ENCODE results near the gene MCCC1.
A peak's percentile ranks its signal among the peaks of the same experiment; 100 is the strongest.

Gene MCCC1

DNA sequence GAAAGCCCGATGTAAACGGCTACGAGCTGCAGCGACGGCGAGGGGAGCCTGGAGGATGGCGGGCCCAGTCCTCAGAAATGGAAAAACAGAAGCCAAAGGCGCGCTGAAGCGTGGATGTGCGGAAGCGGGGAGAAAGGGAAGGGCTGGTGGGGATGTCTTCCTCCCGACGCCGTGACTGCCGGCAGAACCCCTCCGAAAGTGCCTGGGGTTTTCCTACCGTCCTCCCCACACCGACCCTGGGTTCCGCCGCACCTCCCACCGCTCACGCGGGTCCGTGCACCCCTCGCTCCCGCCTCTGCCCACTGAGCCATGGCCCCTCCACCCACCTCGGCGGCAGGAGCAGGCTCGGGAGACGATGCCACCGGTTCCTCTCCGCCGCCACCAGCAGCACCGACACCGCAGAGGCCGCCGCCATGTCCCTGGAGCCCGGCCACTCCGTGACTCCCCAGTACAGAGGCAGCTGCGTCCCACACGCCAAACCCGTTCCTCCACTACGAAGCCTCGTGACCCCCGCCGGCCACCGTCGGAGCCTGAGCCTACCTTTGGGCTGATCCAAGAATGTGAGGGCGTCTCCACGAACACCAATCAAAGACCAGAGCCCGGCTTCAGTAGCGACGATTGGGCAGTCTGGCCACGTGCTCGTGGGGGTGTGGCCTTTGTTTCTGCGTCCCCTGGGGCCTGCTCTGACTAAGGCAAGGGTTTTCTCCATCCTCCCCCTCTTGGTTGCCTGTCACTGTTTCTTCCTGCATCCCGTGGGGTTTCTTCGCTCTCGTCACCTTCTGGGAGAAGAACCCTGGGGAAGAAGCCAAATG lies at the start of gene MCCC1:
MCCC1 (minus strand) TSS at position 471 of the 812 bp plus-strand sequence; CDS start at position 415, 56 bp downstream.
- DNase-seq, result peak; percentile 95 to 98
- H3K27ac Mint-ChIP-seq, result peak within 1 kb of the TSS; percentile 97 to 99
- no peaks in the 10 kb centered on the region for H3K9me3 Mint-ChIP-seq
- H3K27me3 Mint-ChIP-seq, result no peaks in the 10 kb centered on the region
- peaks cover 52% of the 10 kb centered on the region for H3K4me1 Mint-ChIP-seq
- H3K4me3 Mint-ChIP-seq, result peak within 1 kb of the TSS; percentile 92 to 97
- ATAC-seq, result peak; percentile 98

DNA sequence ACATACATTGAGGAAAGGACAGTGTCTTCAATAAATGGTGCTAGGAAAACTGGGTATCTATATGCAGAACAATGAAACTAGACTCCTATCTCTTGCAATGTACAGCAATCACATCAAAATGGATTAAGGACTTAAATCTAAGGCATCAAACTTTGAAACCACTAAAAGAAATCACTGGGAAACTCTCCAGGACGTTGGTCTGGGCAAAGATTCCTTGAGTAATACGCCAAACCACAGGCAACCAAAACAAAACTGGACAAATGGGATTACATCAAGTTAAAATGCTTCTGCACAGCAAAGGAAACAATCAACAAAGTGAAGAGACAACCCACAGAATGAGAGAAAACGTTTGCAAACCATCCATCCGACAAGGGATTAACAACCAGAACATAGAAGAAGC lies 48.8 kb upstream of the MCCC1 start:
- no peak for DNase-seq
- H3K27me3 Mint-ChIP-seq, result no peaks in the 10 kb centered on the region
- no peak overlapping the region for H3K4me3 Mint-ChIP-seq
- peak overlapping the region in 1 of 2 donors; percentile 59 for H3K27ac Mint-ChIP-seq
- no peak for ATAC-seq
- H3K9me3 Mint-ChIP-seq, result no peaks in the 10 kb centered on the region
- H3K4me1 Mint-ChIP-seq, result no peaks in the 10 kb centered on the region

DNA sequence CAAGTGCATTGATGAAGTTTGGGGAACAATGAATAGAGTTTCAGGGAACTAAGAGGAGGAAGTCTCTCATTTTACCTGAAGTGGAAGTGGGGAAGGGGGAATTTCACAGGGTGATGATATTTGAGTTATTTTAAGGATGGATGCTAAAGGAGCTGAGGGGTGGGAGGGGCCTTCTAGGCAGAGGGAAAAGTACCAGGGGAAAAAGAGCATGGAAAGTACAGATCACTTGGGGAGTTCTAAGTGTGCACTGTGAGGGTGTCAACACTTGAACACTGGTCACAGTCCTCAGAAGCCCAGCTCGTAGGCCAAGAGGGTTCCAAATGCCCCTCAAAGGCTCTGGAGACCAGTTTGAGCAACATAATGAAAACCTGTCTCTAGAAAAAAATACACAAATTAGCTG lies 45.1 kb upstream of the MCCC1 start:
- H3K27ac Mint-ChIP-seq, result no peak overlapping the region
- no peaks in the 10 kb centered on the region for H3K9me3 Mint-ChIP-seq
- no peaks in the 10 kb centered on the region for H3K27me3 Mint-ChIP-seq
- H3K4me1 Mint-ChIP-seq, result peaks cover 4% of the 10 kb centered on the region
- DNase-seq, result no peak
- ATAC-seq, result no peak
- H3K4me3 Mint-ChIP-seq, result no peak overlapping the region

DNA sequence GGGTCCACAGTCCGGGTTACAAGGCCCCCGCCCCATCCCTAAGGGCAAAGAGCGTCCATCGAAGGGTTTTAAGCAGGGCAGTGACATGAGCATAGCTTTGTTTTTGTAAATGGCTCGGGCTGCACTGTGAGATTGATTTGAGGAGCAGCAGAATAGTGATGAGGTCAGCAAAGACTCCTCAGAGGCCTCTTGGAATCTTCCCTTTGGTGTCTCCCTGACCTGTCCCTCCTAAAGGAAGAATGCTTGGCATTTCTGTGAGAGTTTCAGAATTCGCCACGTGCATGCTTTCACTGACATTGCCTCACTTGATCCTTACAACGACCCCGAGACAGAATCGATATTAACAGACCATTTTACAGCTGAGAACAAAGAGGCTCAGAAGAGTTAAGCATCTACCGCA lies 42.9 kb upstream of the MCCC1 start:
- Mint-ChIP-seq H3K27ac (no peak overlapping the region), H3K4me1 (peaks cover 4% of the 10 kb centered on the region), H3K27me3 (no peaks in the 10 kb centered on the region), H3K9me3 (no peaks in the 10 kb centered on the region), H3K4me3 (no peak overlapping the region)
- ATAC-seq (no peak), DNase-seq (no peak)

DNA sequence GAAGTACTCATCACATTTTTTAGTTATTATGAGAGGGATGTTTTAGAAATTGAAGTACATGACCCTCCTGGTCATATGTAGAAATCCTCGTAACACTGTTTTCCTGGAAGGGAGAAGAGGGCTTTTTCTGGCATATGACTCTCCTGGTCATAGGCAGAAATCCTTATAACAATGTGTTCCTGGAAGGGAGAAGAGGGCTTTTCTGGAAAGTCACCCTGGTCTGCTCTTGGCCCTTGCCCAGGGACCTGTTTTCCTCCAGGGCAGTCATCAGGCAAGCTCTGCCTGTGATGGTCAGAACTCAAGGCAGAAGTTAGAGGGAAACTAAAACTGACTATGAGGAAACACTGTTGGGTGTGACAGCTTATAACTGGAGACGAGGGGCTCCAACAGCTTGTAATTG lies 35.5 kb upstream of the MCCC1 start:
- Mint-ChIP-seq H3K4me1 (no peaks in the 10 kb centered on the region), H3K27me3 (peaks cover 7% of the 10 kb centered on the region), H3K4me3 (no peak overlapping the region), H3K27ac (no peak overlapping the region), H3K9me3 (no peaks in the 10 kb centered on the region)
- no peak for ATAC-seq
- no peak for DNase-seq

DNA sequence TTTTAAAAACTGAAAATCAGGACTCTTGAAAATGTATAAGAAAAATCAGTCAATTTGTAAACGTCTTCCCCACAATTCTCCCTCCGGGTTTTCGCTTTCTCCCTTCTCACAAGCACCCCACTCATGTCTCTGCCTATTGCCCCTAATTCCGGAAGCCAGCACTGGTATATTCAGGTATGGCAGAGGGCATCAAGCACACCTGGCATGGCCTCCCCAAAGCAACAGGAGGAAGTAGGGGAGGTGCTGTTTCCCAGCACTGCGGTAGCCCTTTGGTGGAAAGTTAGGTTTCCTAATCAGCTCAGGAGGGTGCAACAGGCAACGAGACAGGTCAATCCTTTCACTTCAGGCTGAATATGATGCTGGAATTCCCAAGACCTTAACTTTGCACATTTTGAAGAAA lies 33.1 kb upstream of the MCCC1 start:
- Mint-ChIP-seq H3K27me3 (peaks cover 7% of the 10 kb centered on the region), H3K4me3 (no peak overlapping the region), H3K9me3 (peaks cover 7 to 13% of the 10 kb centered on the region in 2 donors), H3K27ac (no peak overlapping the region), H3K4me1 (no peaks in the 10 kb centered on the region)
- DNase-seq (no peak), ATAC-seq (no peak)

DNA sequence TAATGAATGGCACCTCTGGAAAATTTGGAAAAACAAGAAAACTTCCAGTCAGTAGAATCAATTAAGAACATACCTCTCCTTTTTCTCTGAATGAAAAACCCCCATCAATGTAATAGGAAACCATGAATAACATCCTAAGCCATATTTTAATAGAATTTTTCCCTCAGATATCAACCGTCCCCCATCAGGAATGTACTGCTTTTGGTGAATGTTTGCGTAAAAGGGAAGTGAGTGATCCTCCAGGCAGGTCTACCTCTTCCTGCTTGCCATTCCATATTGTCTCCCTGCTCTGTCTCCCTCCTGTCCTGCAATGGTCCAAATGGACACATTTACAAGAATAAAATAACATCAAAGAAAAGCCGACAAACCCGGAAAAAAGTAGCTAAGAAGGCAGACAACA lies 32.4 kb upstream of the MCCC1 start:
- no peak overlapping the region for H3K27ac Mint-ChIP-seq
- no peak overlapping the region for H3K4me3 Mint-ChIP-seq
- peaks cover 7 to 13% of the 10 kb centered on the region in 2 donors for H3K9me3 Mint-ChIP-seq
- H3K4me1 Mint-ChIP-seq, result no peaks in the 10 kb centered on the region
- peaks cover 7% of the 10 kb centered on the region for H3K27me3 Mint-ChIP-seq
- ATAC-seq, result no peak
- no peak for DNase-seq

DNA sequence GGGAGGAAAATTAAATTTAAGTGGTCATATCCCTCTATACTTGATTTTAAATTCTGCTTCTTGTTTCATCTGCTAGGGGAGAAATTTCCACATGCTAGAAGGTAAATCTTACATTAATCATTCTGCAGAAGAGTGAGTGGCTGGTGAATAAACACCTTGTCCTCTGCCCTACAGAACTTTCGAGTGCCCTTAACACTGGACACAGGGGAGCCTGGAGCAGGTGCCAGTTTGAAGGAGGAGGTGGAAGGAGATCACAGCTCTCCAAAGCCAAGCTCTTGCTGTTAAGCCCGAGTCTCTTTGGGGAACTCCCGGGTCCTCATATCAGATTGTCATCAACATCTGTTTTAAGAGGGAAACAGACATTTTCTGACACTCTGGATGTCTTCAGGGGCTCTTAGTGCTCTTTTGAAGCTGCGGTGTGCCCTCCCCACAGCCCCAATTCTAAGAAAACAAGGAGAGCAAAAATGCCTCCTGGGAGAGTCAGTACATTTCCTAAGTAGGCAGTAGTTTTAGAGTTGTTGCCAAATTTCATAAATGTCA lies 32.0 kb upstream of the MCCC1 start:
- peaks cover 7% of the 10 kb centered on the region for H3K27me3 Mint-ChIP-seq
- H3K9me3 Mint-ChIP-seq, result peaks cover 7 to 13% of the 10 kb centered on the region in 2 donors
- no peak overlapping the region for H3K27ac Mint-ChIP-seq

DNA sequence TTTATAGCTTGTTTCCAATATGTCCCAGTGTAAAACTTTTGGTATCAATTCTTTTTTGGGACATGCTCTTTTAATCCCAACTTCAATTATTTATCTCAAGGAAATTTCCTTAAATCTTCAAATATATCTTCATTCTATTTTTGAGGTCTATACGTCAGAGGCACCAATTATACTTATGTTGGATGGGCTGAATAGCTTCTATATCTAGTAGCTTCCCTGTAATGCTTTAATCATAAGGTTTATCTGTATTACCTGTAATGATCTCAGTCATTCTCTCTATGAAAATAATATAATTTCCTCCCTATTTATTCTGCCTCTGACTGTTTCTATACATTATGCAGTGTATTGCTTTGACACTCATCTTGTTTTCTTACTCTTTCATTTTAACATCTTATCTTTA lies 29.9 kb upstream of the MCCC1 start:
- Mint-ChIP-seq H3K9me3 (peaks cover 7 to 13% of the 10 kb centered on the region in 2 donors), H3K4me1 (no peaks in the 10 kb centered on the region), H3K27me3 (peaks cover 7% of the 10 kb centered on the region), H3K4me3 (no peak overlapping the region), H3K27ac (no peak overlapping the region)
- DNase-seq, result no peak
- no peak for ATAC-seq

More for the DNA sequence above, 32.0 kb upstream of the MCCC1 start:
- ATAC-seq (no peak), DNase-seq (no peak)
- H3K4me1 Mint-ChIP-seq, result no peaks in the 10 kb centered on the region
- H3K4me3 Mint-ChIP-seq, result no peak overlapping the region

DNA sequence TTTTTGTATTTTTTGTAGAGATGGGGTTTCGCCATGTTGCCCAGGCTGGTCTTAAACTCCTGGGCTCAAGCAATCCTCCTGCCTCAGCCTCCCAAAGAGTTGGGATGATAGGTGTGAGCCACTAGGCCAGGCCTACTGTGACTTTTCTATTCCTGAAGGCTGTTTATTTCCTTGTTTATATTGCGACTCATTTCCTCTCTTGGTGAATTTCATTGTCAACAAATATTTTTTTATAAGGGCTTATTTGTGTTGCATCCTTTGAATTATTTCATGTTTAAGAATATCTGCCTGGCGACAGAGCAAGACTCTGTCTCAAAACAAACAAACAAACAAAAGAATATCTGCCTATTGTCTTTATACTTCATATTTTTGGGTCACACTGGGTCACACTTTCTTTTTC lies 29.4 kb upstream of the MCCC1 start:
- Mint-ChIP-seq H3K27me3 (peaks cover 7% of the 10 kb centered on the region), H3K4me3 (no peak overlapping the region)

DNA sequence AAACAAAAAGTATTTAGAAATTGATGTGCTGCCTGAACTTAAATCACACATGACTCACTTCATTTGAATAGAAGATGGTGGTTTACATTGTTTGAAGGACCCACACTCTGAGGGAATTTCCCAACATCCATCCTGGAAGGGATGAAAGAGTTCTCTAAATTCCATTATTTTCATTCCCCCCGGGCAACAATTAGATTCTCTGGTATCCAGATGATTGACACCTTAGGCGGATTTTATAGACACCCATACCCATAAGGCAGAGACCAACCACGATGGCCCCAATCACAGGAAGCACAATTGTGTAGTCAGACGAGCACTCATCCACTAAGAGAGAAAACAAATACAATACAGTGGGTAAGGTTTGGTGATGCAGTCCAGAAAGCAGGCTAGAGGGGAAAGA lies 24.6 kb upstream of the MCCC1 start:
- no peak overlapping the region for H3K27ac Mint-ChIP-seq
- ATAC-seq, result peak; percentile 43

More for the DNA sequence above, 29.4 kb upstream of the MCCC1 start:
- ATAC-seq, result no peak
- peaks cover 7 to 13% of the 10 kb centered on the region in 2 donors for H3K9me3 Mint-ChIP-seq
- no peaks in the 10 kb centered on the region for H3K4me1 Mint-ChIP-seq
- H3K27ac Mint-ChIP-seq, result no peak overlapping the region
- no peak for DNase-seq

DNA sequence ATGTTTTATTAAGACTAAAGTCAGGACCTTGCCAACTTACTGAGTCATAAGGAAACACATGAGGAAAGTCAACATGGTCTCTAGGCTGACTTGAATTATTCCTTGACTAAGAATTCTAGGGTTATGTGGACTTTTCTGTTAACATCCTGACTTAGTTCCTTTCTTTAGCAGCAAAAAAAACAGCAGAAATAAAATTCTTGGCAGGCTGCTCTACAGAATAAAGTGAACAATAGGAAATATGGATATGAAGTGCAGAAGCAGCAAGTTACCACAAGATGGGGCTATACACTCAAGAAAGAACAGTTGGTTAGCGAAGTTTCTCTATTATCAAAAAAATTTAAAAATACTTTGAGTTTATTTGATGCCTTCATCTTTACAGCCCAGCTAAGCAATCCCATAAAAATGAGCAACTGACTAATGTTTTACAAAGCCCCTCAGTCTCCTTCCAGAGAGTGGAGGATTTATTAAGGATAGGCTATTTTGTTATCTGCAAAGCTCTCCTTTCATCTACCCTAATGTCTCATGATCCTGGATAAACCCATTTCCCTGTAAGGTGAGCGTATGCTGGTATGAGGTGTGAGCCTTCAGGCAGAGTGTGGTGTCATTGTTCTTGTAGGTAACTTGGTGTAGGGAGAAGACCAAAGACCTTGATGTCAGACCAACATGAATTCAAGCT lies 23.1 kb upstream of the MCCC1 start:
- no peak overlapping the region for H3K4me3 Mint-ChIP-seq
- no peak for ATAC-seq
- peaks cover 9% of the 10 kb centered on the region for H3K27me3 Mint-ChIP-seq

More for the DNA sequence above, 24.6 kb upstream of the MCCC1 start:
- no peak for DNase-seq
- peaks cover 0 to 3% of the 10 kb centered on the region in 2 donors for H3K9me3 Mint-ChIP-seq
- no peaks in the 10 kb centered on the region for H3K27me3 Mint-ChIP-seq
- H3K4me1 Mint-ChIP-seq, result no peaks in the 10 kb centered on the region
- H3K4me3 Mint-ChIP-seq, result no peak overlapping the region

DNA sequence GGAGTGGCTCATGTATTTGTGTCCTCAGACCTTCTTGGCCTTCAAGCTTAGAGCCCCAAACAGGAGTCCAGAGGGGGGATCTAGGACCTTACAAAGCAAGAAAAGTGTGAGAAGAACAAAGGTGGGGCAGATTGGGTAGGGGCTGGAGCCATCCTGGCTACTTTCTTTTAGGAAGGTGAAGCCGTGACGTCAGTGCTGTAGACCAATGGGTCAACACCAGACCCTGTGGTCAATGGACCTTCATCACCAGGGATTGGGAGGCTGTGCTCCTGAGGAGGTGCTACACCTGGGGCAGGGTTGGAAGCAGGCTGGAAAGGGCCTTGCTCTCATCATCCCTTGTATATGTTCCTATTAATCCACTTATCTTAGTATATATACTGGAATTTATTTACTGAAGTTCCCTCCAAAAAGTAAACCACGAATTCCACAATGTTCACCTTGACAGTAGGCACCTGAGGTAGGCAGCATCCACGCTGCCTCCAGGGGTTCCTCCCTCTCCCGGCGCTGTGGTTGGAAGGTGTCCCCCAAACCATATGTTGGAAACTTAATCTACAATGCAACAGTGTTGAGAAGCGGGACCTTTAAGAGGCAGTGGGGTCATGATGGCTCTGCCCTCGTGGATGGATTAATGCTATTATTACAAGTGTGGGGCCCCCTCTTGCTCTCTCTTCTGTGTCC lies 21.4 kb upstream of the MCCC1 start:
- peaks cover 26% of the 10 kb centered on the region for H3K27me3 Mint-ChIP-seq
- no peak overlapping the region for H3K4me3 Mint-ChIP-seq

More for the DNA sequence above, 23.1 kb upstream of the MCCC1 start:
- no peak overlapping the region for H3K27ac Mint-ChIP-seq
- H3K4me1 Mint-ChIP-seq, result no peaks in the 10 kb centered on the region
- H3K9me3 Mint-ChIP-seq, result no peaks in the 10 kb centered on the region
- DNase-seq, result no peak

DNA sequence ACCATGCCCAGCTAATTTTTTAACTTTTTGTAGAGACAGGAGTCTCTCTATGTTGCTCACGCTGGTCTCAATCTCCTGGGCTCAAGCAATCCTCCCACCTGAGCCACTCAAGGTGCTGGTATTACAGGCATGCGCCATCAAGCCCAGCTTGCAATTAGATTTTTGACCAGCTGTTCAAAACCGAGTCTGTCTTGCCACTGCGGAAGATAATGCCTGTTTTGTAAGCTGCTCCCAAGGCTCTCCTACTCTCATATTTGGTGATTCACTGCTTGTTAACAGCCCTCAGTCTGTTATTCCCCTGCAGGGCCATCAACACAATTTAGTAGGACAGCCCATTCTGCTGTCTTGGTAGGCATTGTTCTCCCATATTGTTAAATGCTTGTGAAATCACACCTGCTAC lies 17.8 kb upstream of the MCCC1 start:
- Mint-ChIP-seq H3K9me3 (no peaks in the 10 kb centered on the region), H3K27ac (peak overlapping the region in 1 of 2 donors; percentile 12), H3K4me3 (peak overlapping the region; percentile 39 to 92), H3K27me3 (peaks cover 37% of the 10 kb centered on the region), H3K4me1 (peaks cover 15% of the 10 kb centered on the region)
- no peak for DNase-seq
- ATAC-seq, result no peak

More for the DNA sequence above, 21.4 kb upstream of the MCCC1 start:
- no peak for ATAC-seq
- Mint-ChIP-seq H3K27ac (peak overlapping the region in 1 of 2 donors; percentile 79), H3K9me3 (no peaks in the 10 kb centered on the region), H3K4me1 (peaks cover 10% of the 10 kb centered on the region)
- DNase-seq, result no peak

DNA sequence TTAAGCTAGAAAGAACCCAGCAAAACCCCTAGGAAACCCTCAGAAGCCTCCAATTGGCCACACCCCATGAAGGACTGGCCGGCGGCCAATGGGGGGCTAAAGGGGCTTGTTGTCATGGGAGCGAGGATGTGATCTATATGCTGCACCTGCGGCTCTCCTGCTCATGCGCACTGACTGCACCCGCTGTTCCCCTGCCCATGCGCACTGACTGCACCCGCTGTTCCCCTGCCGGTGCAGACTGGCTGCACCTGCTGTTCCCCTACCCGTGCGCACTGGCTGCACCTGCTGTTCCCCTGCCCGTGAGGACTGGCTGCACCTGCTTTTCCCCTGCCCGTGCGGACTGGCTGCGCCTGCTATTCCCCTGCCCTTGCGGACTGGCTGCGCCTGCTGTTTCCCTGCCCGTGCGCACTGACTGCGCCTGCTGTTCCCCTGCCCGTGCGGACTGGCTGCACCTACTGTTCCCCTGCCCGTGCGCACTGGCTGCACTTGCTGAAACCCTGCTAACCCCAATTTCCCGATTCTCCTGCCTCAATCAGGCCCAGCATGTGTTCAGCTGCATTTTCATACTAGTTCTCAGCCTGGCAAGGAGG lies 16.8 kb upstream of the MCCC1 start:
- H3K4me1 Mint-ChIP-seq, result peaks cover 15% of the 10 kb centered on the region
- H3K4me3 Mint-ChIP-seq, result peak overlapping the region; percentile 88 to 92
- ATAC-seq (peak; percentile 93), DNase-seq (peak; percentile 61 to 68)
- H3K9me3 Mint-ChIP-seq, result no peaks in the 10 kb centered on the region
- peaks cover 37% of the 10 kb centered on the region for H3K27me3 Mint-ChIP-seq
- no peak overlapping the region for H3K27ac Mint-ChIP-seq
